ENCODE data around the gene TRIM22.
"Not testable (repeated sequence)": the region's sequence is repeated elsewhere in the genome, so short reads cannot be mapped to it uniquely, and the experiment has no call there.

TRIM22 gene, protein sequence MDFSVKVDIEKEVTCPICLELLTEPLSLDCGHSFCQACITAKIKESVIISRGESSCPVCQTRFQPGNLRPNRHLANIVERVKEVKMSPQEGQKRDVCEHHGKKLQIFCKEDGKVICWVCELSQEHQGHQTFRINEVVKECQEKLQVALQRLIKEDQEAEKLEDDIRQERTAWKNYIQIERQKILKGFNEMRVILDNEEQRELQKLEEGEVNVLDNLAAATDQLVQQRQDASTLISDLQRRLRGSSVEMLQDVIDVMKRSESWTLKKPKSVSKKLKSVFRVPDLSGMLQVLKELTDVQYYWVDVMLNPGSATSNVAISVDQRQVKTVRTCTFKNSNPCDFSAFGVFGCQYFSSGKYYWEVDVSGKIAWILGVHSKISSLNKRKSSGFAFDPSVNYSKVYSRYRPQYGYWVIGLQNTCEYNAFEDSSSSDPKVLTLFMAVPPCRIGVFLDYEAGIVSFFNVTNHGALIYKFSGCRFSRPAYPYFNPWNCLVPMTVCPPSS

DNA sequence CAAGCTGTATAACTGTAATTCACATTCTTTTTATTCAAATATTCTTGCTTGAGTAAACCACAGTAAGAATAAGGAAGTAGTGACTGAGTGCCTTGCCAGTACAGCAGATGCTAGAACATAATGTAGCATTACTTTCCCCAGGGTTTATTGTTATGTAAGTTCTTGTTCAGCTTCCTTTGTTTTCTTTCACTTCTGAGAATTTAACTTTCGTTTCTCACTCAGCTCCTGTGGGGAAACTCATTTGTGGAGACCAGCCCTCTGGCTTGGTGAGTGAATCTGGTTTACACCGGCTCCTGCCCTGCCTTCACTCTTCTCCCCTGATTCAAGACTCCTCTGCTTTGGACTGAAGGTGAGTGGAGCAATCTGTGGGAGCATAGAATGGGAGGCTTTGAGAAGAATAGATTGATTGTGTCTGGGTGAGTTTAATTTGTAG, at the start of gene TRIM22:
Gene TRIM22, plus strand, starts transcription at position 240 of the 433 bp plus-strand sequence. CDS start 6,443 bp downstream, outside the sequence.
- no peak for DNase-seq

DNA sequence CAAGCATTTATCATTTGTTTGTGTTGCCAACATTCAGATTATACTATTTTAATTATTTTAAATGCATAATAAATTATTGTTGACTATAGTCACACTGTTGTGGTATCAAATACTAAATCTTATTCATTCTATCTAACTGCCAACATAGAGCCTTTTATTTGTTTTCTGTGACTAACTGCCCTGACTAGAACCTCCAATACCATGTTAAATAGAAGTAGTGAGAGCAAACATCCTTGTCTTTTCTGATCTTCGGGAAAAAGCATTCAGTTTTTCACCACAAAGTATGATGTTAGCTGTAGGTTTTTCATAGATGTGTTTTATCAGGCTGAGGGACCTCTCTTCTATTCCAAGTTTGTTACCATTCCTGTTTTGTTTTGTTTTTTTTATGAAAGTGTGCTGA, 49.6 kb upstream of the TRIM22 start:
- DNase-seq, result no peak

DNA sequence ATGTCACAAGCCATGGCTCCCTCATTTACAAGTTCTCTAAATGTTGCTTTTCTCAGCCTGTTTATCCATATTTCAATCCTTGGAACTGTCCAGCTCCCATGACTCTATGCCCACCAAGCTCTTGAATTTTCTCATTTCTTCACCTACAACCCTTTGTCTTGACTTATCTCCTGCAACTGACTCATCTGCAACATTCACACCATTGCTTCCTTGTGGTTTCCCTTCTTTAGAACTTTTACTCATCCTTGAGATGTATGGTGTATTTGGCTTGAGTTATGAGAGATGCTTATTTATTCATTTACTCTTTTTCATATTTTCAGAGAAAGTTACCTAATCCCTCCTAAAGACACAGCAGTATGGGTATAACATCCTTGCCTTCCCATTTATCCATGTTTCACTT, 46.0 kb upstream of the TRIM22 start:
- DNase-seq, result no peak

DNA sequence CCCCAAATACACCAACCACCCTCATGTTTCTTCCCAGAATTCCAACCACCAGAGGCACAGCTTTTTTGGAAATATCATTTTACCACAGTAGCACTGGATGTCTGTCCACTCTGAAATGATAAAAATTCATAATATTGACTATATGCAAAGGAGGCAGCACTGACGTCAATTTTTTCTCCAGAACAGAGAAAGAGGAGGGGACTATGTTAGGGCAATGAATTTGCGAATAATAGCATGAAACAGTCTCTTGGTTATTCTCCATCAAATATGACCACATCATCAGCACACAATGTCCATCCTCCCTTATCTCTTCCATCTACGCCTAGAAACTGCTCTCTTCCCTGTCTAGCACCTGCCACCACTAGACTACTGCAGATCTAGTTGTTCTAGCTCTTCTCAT, 43.5 kb upstream of the TRIM22 start:
- DNase-seq, result no peak

DNA sequence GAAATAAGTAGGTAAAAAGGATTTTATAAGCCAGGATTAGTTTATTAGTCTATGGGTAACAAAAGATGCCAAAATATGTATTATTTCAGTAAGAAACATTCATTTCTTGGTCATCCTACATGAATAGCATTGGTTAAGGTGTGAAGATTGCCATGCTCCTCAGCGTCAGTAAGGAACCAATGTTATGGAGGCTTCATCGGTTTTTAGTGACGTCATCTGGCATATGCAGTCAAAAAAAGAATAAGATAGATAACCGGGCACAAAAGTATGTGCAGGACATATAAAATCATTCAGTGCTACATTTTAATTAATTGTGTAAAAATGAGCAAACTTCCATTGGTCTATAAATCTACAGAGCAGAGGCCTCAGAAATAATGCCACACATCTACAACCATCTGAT, 34.1 kb upstream of the TRIM22 start:
- no peak for DNase-seq

DNA sequence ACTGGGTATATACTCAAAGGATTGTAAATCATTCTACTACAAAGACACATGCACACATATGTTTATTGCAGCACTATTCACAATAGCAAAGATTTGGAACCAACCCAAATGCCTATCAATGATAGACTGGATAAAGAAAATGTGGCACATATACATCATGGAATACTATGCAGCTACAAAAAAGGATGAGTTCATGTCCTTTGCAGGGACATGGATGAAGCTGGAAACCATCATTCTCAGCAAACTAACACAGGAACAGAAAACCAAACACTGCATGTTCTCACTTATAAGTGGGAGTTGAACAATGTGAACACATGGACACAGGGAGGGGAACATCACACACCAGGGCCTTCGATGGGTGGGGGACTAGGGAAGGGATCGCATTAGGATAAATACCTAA, 32.6 kb upstream of the TRIM22 start:
- not testable (repeated sequence) for DNase-seq

DNA sequence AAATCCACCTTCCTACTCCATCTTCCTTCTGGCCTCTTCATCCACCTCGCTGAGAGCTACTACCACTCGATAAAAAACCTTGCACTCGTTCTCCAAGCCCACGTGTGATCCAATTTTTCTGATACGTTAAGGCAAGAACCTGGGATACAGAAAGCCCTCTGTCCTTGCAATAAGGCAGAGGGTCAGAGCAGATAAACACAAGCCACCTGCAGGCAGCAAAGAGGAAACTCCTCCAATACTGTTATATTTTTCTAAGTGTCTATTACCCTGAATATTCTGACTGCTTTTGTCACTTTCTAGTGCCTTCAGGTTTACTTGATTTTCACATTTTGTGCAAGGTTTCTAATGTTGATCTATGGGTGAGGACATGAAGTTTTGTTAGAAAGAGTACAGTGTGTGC, 31.3 kb upstream of the TRIM22 start:
- no peak for DNase-seq

DNA sequence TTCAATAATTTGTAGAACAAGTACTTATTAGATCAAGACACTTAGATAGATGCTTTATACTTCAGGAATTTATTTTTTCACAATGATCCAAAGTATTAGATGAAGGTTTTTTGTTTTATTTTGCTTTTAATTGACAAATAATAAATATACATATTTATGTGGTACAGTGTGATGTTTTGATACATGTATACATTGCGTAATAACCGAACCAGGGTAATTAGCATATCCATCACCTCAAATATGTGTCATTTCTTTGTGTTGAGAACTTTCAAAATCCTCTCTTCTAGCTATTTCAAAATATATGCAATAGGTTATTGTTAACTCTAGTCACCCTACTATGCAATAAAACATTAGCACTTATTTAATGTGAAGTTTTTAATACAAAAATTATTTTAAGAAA, 26.1 kb upstream of the TRIM22 start:
- DNase-seq, result no peak

DNA sequence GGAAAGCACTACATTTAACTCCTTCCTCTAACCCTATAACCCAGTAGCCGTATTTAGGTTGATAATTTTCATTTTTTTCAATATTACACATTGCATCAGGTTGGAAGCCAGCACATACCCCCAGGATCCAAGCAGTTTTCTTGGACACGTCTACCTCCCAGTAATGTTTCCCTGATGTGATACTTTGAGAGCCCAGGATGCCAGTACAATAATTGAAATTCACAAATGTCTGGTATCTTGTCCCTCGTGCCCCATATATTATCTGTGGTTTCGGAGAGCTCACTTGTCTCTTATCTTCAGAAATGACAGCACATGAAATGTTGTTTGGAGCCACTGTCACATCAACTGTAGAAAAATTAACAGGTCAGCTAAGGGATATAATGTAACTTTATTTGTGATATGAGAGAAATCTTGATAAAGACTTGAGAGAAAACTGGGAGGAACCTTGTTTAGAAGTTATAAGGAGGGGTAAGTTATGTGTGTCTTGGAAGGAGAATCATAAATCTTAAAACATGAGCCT, 24.5 kb upstream of the TRIM22 start:
- DNase-seq, result no peak

DNA sequence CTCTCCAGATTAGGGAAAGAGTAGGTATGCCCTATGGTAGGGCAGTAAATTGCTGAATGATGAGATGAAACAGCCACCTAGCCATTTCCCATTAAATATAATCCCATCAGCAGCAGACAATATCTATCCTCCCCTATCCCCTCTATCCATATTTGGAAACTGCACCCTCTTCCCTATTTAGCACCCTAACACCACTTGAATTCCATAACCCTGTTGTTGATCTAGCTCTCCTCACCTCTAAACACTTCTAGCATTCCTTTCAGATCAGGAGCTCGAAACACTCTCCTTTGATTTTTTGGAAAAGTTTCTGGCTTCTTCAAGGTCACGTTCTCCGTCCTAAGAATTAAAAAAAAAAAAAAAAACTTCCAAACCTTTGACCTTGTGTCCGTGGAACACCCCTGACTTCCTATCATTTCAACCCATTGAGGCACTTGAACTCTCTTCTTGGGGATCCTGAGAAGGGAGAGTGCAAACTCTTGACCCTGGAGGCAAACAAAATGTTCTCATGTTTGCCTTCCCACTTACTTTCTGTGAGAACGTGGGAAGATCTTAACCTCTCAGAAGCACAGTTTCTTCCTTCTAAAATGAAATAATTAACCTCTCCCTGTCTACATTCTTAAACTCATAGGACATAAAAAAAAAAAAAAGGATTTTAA, 23.7 kb upstream of the TRIM22 start:
- DNase-seq, result no peak

DNA sequence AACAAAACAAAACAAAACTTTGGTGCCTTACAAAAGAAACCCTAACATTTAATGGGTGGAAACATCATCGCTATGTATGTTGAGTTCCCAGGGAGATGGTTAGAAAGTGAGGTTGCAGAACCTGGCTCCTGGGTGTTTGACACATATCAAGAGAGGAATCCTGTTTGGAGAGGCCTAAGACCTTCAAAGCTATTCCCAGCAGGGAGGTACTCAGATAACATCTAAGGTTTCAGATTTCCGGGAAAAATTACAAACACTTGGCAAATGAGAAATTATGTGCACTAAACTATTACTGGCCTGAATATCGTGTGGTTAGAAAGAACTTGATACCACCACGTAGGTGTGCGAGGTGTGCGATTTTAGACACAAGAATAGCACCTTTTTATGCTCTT, 23.2 kb upstream of the TRIM22 start:
- DNase-seq, result no peak

DNA sequence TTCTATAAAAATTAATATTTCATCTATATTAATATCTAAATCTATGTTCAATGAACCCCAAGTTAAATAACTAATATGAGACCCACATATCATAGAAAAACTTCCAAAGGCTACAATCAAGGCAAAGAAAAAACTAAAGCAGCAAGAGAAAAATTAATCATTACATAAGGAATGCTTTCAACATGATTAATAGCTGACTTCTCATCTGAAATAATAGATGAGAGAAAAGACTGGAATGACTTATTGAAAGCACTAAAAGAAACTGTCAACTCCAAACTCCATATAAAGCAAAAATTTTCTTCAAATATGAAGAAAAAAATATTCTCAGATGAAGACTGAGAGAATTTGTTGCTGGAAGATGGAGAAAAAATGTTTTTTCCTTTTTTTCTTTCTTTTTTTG, 17.8 kb upstream of the TRIM22 start:
- DNase-seq, result no peak

DNA sequence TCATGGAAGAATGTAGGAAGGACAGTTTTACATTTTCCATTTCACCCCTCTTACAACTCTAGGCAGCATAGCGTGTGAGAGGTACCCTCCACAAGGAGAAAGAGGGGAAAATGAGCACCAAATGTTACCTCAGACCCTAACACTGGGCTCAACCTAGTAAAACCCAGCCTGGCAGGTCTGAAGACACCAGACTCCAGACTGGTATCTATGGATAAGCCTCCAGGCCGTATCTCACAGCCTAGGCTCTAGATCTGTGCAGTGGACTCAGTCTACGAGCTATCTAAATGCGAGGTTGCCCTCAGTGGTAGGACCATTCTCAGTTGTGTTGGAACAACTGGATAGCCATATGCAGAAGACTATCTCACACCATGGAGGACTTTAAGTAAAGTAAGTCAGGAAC, 15.2 kb upstream of the TRIM22 start:
- no peak for DNase-seq

DNA sequence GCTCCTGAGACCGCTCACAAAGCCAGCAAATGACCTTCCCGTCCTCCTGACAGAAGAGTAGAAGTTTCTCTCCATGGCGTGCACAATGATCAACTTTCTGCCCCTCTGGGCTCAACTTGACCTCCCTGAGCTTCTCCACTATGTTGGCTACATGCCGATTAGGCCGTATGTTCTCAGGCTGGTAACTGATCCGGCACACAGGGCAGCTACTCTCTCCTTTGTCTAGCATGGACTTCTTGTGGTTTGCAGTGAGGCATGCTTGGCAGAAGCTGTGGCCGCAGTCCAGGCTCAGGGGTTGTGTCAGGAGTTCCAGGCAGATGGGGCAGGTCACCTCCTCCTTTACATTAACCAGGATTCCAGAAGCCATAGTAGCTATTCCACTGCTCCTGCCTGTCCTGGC, 9.8 kb upstream of the TRIM22 start:
- DNase-seq, result no peak

DNA sequence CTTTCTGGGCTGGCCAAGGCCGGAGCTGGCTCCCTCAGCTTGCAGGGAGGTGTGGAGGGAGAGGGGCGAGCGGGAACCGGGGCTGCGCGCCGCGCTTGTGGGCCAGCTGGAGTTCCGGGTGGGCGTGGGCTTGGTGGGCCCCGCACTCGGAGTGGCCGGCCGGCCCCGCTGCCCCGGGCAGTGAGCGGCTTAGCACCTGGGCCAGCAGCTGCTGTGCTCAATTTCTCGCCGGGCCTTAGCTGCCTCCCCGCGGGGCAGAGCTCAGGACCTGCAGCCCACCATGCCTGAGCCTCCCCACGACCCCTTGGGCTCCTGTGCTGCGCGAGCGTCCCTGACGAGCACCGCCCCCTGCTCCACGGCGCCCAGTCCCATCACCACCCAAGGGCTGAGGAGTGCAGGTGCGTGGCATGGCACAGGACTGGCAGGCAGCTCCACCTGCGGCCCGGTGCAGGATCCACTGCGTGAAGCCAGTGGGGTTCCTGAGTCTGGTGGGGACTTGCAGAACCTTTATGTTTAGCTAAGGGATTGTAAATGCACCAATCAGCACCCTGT, 6.6 kb upstream of the TRIM22 start:
- not testable (repeated sequence) for DNase-seq

DNA sequence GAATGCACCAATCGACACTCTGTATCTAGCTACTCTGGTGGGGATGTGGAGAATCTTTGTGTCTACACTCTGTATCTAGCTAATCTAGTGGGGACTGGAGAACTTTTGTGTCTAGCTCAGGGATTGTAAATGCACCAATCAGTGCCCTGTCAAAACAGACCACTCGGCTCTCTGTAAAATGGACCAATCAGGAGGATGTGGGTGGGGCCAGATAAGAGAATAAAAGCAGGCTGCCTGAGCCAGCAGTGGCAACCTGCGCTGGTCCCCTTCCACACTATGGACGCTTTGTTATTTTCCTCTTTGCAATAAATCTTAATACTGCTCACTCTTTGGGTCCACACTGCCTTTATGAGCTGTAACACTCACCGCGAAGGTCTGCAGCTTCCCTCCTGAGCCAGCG, 6.0 kb upstream of the TRIM22 start:
- not testable (repeated sequence) for DNase-seq

DNA sequence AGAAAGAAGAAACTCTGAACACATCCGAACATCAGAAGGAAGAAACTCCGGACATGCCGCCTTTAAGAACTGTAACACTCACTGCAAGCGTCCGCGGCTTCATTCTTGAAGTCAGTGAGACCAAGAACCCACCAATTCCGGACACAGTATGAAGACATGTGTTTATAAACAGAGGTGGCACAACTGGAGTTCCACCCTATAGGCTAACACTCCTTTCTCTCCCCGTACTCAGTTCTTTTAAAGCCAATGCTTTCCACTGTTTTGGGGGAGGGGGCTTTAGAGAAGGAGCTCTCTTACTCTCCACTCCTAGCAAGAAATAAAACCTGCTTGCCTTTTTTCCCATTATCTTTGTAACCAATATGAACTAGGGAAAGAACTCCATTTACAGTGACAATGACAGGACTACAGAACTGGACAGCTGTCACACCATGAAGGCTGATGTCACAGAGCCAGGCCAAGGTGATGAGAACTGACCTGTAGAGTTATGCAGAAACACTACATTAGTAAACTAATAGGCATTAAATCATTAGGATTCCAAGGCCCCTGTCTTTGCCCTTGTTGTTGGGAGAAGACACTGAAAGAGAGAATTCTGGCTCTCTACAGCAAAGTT, 5.4 kb upstream of the TRIM22 start:
- no peak for DNase-seq

DNA sequence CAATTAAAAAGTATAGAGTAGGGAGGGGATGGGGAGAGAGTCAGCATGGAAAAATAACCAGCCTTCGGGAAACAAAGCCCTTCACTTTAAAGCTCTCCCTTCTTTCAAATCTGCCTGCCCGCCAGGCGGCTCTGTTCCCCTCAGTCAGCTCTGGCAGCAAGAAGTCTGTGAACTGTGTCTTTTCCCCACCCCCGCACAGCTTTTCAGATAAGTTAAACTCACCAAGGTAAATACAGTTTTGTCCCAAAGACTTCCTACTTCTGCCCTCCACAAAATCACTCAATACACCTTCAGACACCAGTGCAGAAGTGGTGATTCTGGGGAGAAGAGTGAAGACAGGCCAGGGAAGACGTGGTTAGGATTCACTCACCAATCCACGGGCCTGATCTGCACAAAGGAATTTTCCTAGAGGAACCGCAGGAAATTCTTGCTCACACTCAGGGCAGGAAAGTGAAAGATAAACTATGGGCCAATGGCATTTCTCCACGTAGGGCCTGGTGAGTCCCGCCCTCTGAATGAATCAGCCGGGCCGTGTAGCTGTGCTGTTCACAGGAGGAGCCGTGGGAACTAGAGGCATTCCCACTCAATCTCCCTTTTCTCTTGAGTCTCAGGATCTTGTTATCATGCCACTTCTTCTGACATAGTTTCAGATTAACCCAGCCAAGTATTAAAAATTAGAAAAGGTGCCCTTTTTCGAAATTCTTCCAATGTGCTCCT, 4.8 kb upstream of the TRIM22 start, which contains the start of gene TRIM5:
Gene TRIM5, minus strand, starts transcription at position 429 of the 717 bp plus-strand sequence. CDS start 4,897 bp downstream, outside the sequence.
- DNase-seq, result no peak

DNA sequence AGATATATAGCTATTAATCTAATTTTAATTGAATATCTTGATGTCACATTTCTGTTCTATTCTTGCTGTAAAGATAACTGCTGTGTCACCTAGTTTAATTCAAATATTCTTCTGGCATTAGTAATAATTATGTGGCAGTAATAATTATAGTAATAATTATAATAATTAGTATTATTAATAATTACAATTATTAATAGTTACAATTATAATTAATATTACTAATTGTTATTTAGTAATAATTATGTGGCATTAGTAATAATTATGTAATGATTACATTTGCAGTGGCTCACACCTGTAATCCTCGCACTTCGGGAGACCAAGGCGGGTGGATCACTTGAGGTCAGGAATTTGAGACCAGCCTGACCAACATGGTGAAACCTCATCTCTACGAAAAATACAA, 3.2 kb upstream of the TRIM22 start:
- no peak for DNase-seq

DNA sequence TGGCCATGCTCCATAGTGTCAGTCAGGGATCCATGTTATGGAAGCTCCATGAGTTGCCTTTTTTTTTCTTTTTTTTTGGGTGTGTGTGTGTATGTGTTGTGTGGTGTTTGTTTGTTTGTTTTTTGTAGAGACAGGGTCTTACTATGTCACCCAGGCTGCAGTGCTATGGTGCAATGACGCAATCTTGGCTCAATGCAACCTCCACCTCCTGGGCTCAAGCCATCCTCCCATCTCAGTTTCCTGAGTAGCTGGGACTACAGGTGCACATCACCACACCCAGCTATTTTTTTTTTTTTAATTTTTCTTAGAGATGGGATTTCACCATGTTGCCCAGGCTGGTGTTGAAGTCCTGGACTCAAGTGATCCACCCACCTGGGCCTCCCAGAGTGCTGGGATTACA, 1.1 kb upstream of the TRIM22 start:
- no peak for DNase-seq

DNA sequence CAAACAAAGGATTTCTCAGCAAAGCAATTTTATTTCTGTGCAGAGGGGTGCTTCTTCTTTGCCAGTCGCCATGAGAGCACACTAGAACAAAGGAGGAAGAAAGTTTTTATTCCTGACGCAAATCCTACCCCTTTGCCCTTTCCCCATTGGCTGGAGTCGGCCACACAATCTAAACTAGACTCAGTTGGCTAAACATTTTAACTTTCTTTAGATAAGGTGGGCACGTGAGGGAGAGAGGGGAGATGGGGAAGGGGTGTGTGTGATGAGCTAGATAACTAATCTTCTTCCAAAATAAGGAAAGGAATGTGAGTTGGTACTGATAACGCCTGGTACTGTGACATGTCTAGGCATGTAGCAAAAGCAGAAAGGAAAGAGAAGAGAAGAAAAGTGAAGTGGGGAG, 626 bp downstream of the TRIM22 start:
- no peak for DNase-seq

DNA sequence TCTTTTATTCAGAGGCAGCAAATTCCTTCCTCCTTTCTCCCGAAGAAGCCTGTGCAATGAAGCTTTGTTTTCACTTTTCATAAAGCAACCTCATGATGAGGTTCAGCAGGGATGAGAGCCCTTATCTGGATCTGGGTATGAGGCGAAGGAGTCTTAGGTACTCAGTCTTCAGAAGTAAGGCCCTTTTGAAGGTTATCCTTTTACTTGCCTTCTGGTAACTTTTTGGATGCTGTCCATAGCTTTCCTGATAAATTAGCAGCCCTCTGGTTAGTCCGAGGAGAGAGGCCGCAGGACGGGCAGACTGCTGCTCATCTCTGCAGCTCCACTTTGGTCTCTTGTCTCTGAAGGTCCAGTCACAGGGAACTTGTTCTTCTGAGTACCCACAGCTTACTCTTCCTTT, 1.1 kb downstream of the TRIM22 start:
- DNase-seq, result no peak

All from NCI-H1105 treated with DMSO at 0.1 percent for 48 hours (cell line).